Stimulated activated effector memory CD8-positive, alpha-beta T cell treated with anti-CD3 and anti-CD28 coated beads, Interleukin-12 subunit alpha, Interleukin-12 subunit beta, amount 100 ng/mL, for 72 hours (primary cell): ENCODE measurements around the gene TCP11L1.

Experiments
- ATAC-seq: fragments of 150-1000 bp; cut with Tn5 transposase; 2 replicates; pipeline ENCODE4 v1.10.0; 2021
- DNase-seq, 2 donors: peaks; one replicate each; pipeline ENCODE4 v3.0.0; 2021 to 2022; ENCODE audit warnings: low spot score in 2 of 2
- H3K27ac Mint-ChIP-seq: one replicate; pipeline ENCODE4 v1.8.0; 2022; ENCODE audit warnings: mild to moderate bottlenecking, mixed read lengths
- H3K36me3 Mint-ChIP-seq: one replicate; pipeline ENCODE4 v1.8.0; 2022; ENCODE audit warnings: mild to moderate bottlenecking, mixed read lengths
- H3K4me1 Mint-ChIP-seq: one replicate; pipeline ENCODE4 v1.8.0; 2022; ENCODE audit warnings: mixed read lengths
- H3K4me3 Mint-ChIP-seq: one replicate; pipeline ENCODE4 v1.8.0; 2022; ENCODE audit warnings: mild to moderate bottlenecking, mixed read lengths
- H3K9me3 Mint-ChIP-seq: one replicate; pipeline ENCODE4 v1.8.0; 2022; ENCODE audit warnings: mixed read lengths

TCP11L1 gene, protein sequence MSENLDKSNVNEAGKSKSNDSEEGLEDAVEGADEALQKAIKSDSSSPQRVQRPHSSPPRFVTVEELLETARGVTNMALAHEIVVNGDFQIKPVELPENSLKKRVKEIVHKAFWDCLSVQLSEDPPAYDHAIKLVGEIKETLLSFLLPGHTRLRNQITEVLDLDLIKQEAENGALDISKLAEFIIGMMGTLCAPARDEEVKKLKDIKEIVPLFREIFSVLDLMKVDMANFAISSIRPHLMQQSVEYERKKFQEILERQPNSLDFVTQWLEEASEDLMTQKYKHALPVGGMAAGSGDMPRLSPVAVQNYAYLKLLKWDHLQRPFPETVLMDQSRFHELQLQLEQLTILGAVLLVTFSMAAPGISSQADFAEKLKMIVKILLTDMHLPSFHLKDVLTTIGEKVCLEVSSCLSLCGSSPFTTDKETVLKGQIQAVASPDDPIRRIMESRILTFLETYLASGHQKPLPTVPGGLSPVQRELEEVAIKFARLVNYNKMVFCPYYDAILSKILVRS

GRCh38 chr11:33039274-33040032, at the start of gene TCP11L1:
Gene TCP11L1 (plus strand): TSS chr11:33039572. CDS start chr11:33043774, 4,202 bp downstream.
- no peaks in the 10 kb centered on the region for H3K9me3 Mint-ChIP-seq
- DNase-seq (peak; percentile 68 to 89), ATAC-seq (peak; percentile 82)
- peak within 1 kb of the TSS; percentile 85 for H3K4me3 Mint-ChIP-seq
- peaks cover 17% of the 10 kb centered on the region for H3K4me1 Mint-ChIP-seq
- peaks cover 38% of the 10 kb centered on the region for H3K36me3 Mint-ChIP-seq
- H3K27ac Mint-ChIP-seq, result peak within 1 kb of the TSS; percentile 96

DNA sequence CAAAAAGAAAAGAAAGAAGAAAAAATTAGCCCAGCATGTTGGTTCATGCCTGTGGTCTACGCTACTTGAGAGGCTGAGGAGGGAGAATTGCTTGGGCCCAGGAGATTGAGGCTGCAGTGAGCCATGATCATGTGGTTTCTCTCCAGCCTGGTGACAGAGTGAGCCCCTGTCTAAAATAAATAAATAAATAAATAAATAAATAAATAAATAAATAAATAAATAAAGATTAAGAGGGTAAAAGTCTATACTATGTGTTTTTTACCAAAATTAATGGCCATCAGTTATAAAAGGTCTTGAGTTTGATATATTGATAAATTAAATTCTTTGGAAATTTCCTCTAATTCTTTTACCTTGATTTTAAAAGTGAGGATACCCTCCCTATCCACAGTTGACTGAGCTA, 48.9 kb upstream of the TCP11L1 start:
- H3K9me3 Mint-ChIP-seq, result peaks cover 10% of the 10 kb centered on the region
- H3K36me3 Mint-ChIP-seq, result no peaks in the 10 kb centered on the region
- H3K4me3 Mint-ChIP-seq, result no peak overlapping the region
- H3K4me1 Mint-ChIP-seq, result no peaks in the 10 kb centered on the region
- DNase-seq, result no peak
- ATAC-seq, result no peak
- H3K27ac Mint-ChIP-seq, result no peak overlapping the region

GRCh38 chr11:32991427-32991826, 47.9 kb upstream of the TCP11L1 start:
- no peak overlapping the region for H3K4me3 Mint-ChIP-seq
- DNase-seq (no peak), ATAC-seq (no peak)
- H3K4me1 Mint-ChIP-seq, result no peaks in the 10 kb centered on the region
- H3K27ac Mint-ChIP-seq, result no peak overlapping the region
- H3K36me3 Mint-ChIP-seq, result no peaks in the 10 kb centered on the region
- peaks cover 10% of the 10 kb centered on the region for H3K9me3 Mint-ChIP-seq

- no peak for ATAC-seq
- DNase-seq, result no peak
- Mint-ChIP-seq H3K4me1 (no peaks in the 10 kb centered on the region), H3K4me3 (no peak overlapping the region), H3K36me3 (no peaks in the 10 kb centered on the region), H3K9me3 (peaks cover 10% of the 10 kb centered on the region), H3K27ac (no peak overlapping the region)
Measured at GRCh38 chr11:32991898-32992297, 47.5 kb upstream of the TCP11L1 start.

GRCh38 chr11:33000181-33000580, 39.2 kb upstream of the TCP11L1 start:
- no peak for DNase-seq
- no peak for ATAC-seq
- no peak overlapping the region for H3K27ac Mint-ChIP-seq
- peaks cover 4% of the 10 kb centered on the region for H3K9me3 Mint-ChIP-seq
- H3K36me3 Mint-ChIP-seq, result no peaks in the 10 kb centered on the region
- no peak overlapping the region for H3K4me3 Mint-ChIP-seq
- peaks cover 5% of the 10 kb centered on the region for H3K4me1 Mint-ChIP-seq

GRCh38 chr11:33001281-33001680, 38.1 kb upstream of the TCP11L1 start:
- peaks cover 4% of the 10 kb centered on the region for H3K9me3 Mint-ChIP-seq
- H3K36me3 Mint-ChIP-seq, result no peaks in the 10 kb centered on the region
- H3K4me1 Mint-ChIP-seq, result peaks cover 15% of the 10 kb centered on the region
- no peak overlapping the region for H3K4me3 Mint-ChIP-seq
- H3K27ac Mint-ChIP-seq, result no peak overlapping the region
- DNase-seq (no peak), ATAC-seq (no peak)

DNA sequence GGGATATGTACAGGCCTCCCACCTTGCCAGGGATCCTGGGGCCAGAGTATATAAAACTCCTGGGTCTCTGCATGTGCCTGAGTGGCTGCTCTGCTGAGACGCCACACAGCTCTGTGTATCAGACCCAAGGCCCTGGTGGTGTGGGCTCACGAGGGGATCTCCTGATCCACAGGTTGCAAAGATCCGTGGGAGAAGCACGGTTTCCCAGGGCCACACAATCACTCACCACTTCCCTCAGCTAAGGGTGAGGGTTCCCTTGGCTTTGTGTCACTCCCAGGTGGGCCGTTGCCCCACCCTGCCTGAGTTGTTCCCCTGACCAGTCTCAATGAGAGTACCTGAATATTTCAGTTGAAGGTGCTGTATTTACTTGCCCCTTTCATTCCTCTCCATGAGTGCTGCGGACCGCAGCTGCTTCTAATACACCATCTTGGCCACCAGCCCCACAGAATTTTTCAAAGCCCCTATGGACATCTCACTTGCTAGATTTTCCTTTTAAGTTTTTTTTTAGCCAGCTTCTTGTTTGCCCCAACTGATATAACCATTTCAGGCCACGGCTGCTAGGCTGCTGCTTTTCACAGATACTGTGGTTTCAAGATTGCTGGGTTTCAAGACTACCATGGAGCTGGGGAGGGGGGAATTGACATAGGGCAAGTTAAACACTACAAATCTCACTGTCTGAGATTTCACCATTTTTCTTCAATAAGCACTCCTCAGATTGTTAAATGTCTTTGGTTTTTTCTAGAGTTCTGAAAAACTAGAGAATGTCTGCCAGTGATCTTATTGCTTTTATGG, 37.4 kb upstream of the TCP11L1 start:
- Mint-ChIP-seq H3K27ac (no peak overlapping the region), H3K9me3 (peaks cover 4% of the 10 kb centered on the region)
- DNase-seq, result no peak

DNA sequence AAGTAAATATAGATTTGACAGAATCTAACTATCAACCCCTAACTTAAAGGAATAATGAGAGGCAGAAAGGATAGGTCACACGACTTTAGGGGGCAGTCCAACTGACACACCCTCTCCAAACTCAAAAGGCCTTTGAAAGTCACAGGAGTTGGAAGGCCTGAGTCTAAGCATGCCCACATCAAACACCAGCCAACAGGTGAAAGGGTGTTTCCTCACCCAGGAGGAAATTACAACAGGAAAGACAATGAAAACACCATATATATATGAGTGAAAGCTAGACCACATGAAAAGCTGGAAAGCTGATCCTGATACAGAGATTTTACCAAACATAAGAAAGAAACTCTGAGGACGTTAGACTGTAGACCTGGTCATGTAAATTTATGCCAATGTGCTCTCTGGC, 34.2 kb upstream of the TCP11L1 start:
- peaks cover 15% of the 10 kb centered on the region for H3K4me1 Mint-ChIP-seq
- H3K4me3 Mint-ChIP-seq, result no peak overlapping the region
- H3K9me3 Mint-ChIP-seq, result no peaks in the 10 kb centered on the region
- no peaks in the 10 kb centered on the region for H3K36me3 Mint-ChIP-seq
- DNase-seq, result no peak
- no peak overlapping the region for H3K27ac Mint-ChIP-seq
- no peak for ATAC-seq

More for the DNA sequence above, 37.4 kb upstream of the TCP11L1 start:
- Mint-ChIP-seq H3K4me3 (no peak overlapping the region), H3K36me3 (no peaks in the 10 kb centered on the region), H3K4me1 (peaks cover 15% of the 10 kb centered on the region)
- ATAC-seq, result no peak

DNA sequence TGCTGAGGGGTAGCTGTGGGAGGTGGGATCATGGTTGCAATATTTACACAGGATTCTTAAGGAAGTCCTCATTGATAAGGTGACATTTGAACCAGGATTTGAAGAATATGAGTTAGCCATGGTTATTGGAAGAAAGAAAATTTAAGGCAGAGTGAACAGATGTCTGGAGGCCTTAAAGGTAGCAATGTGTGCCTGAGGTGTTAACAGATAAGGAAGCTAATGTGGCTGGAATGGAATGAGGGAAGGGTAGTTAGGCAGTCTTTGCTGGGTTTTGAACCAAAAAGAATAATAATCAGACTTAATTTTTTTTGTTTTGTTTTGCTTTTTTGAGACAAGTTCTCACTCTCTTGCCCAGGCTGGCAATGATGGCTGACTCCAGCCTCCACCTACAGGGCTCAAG, 33.4 kb upstream of the TCP11L1 start:
- Mint-ChIP-seq H3K4me3 (no peak overlapping the region), H3K36me3 (no peaks in the 10 kb centered on the region), H3K9me3 (no peaks in the 10 kb centered on the region), H3K4me1 (peaks cover 15% of the 10 kb centered on the region), H3K27ac (no peak overlapping the region)
- ATAC-seq (no peak), DNase-seq (no peak)

- Mint-ChIP-seq H3K4me1 (peaks cover 5% of the 10 kb centered on the region), H3K4me3 (no peak overlapping the region), H3K36me3 (no peaks in the 10 kb centered on the region), H3K9me3 (no peaks in the 10 kb centered on the region), H3K27ac (no peak overlapping the region)
- no peak for DNase-seq
- no peak for ATAC-seq
Measured at GRCh38 chr11:33013755-33014154, 25.6 kb upstream of the TCP11L1 start.

DNA sequence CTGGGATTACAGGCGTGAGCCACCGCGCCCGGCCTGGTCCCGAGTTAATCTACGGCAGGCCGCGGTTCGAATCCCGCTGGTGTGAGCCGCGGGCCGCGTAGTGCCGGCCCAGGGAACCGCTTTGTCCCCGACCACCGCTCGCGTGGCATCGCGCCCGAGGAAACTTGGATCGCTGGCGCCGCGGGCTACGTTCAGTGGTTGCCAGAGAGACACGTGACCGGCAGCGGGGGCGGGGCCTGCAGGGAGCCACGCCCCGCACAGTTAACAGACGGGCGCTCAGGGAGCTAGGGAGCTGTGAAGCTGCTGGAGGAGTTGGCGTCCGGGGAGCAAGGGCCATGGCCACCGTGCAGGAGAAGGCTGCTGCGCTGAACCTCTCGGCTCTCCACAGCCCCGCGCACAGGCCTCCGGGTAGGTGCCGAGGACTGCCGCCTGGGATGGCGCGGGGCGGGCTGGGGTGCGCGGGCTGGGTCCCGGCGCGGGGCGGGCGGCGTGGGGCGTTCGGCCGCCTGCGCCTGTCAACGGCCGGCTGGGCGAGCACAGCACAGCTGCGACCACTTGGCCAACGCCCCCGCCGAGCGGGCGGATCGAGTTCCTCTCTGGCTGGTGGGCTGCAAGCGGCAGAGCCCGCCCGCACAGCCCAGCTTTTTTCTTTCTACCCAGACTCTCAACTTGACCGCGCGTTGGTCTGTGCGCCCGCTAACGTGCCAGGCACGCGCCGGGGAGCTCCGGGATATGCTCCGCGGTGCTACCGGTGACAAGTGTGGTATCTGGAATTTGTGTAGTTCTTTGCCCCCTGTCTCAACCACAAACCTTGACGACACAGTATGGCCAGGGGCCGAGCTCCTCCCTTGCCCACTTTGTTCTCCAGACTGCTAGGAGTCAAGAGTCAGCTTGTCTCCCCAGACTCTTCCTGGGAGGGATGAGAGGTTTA, 23.5 kb upstream of the TCP11L1 start, which contains the start of gene DEPDC7:
DEPDC7 (plus strand) TSS at position 258 of the 931 bp plus-strand sequence; CDS start at position 336, 78 bp downstream.
- peak within 1 kb of the TSS; percentile 73 for H3K4me3 Mint-ChIP-seq
- DNase-seq, result peak; percentile 60 to 83

GRCh38 chr11:33016654-33017053, 22.7 kb upstream of the TCP11L1 start:
- peaks cover 5% of the 10 kb centered on the region for H3K4me1 Mint-ChIP-seq
- no peak overlapping the region for H3K27ac Mint-ChIP-seq
- no peaks in the 10 kb centered on the region for H3K9me3 Mint-ChIP-seq
- no peaks in the 10 kb centered on the region for H3K36me3 Mint-ChIP-seq
- H3K4me3 Mint-ChIP-seq, result peak overlapping the region; percentile 73
- ATAC-seq, result no peak
- no peak for DNase-seq

More for the DNA sequence above, 23.5 kb upstream of the TCP11L1 start, which contains the start of gene DEPDC7:
- no peak within 1 kb of the TSS for H3K27ac Mint-ChIP-seq
- H3K4me1 Mint-ChIP-seq, result peaks cover 5% of the 10 kb centered on the region
- no peaks in the 10 kb centered on the region for H3K36me3 Mint-ChIP-seq
- H3K9me3 Mint-ChIP-seq, result no peaks in the 10 kb centered on the region
- ATAC-seq, result peak; percentile 82

DNA sequence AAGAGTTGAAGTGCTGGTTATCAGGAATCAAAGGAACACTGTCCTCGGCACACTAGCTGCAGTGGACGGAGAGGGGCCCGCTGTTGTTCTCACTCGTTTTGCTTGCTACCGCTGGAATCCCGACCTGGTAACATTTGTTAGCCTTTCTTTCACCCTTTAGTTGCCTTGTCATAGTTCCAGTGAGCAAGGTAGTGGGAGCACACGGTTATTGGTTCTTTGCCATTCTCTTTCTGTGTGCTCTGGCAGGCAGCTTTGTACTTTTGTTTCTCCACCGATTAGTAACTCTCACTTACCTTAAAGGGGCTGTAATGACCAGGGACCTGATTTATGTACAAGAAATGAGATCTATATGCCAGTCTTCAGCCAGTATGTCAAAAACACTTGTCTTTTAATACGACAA, 21.9 kb upstream of the TCP11L1 start:
- Mint-ChIP-seq H3K9me3 (no peaks in the 10 kb centered on the region), H3K36me3 (no peaks in the 10 kb centered on the region), H3K4me3 (no peak overlapping the region), H3K4me1 (peaks cover 5% of the 10 kb centered on the region), H3K27ac (no peak overlapping the region)
- ATAC-seq (no peak), DNase-seq (no peak)

DNA sequence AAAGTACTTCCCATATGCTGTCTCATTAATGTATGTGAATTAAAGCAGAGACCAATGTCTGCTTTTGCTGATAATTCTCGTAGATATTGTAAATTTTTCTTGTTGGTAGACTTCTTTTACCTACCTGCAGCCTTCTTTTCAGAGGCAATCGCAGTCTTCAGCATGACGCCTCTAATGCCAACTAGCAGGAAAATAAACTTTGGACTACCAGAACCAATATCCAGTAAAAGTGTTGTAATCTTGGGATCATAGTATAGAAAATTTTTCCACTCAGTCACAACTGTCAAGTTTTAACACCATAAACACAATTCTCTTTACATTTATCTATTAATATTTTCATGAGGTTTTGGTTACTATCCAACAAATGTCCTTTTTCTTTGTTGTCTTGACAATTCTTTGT, 21.4 kb upstream of the TCP11L1 start:
- no peaks in the 10 kb centered on the region for H3K36me3 Mint-ChIP-seq
- H3K4me3 Mint-ChIP-seq, result no peak overlapping the region
- no peak for DNase-seq
- no peaks in the 10 kb centered on the region for H3K9me3 Mint-ChIP-seq
- H3K27ac Mint-ChIP-seq, result no peak overlapping the region
- H3K4me1 Mint-ChIP-seq, result peaks cover 5% of the 10 kb centered on the region
- ATAC-seq, result no peak
